GM23248 (cell line): ENCODE data around the gene INSIG2.

Experiments
- EZH2 ChIP-seq: fragments of 200-600 bp; sonication (generic); IDR thresholded peaks from 2 replicates; pipeline ENCODE4 v1.6.1; 2018; ENCODE audit warnings: antibody characterized with exemption, mild to moderate bottlenecking; ENCODE audit not compliant: insufficient read depth, poor library complexity, severe bottlenecking
- EZH2phosphoT487 ChIP-seq: fragments of 200-600 bp; sonication (generic); IDR thresholded peaks from 2 replicates; pipeline ENCODE4 v1.6.1; 2018; ENCODE audit warnings: antibody characterized with exemption, moderate library complexity, mild to moderate bottlenecking, low read depth; ENCODE audit not compliant: insufficient read depth

- TF ChIP-seq EZH2phosphoT487 (no peak), EZH2 (no peak)
Measured at GRCh38 chr2:118150294-118150693, 62.0 kb downstream of the INSIG2 start.
